Left renal cortex interstitium (tissue), 4 donors: ENCODE measurements around the gene MLLT6. TPM values are rescaled to one million over a fixed set of nuclear protein-coding genes. Genes with fewer than 3 reads are reported as not detected.

Experiments used
- DNase-seq, 4 donors: peaks; one replicate each; pipeline ENCODE4 v3.0.0-alpha.2; 2013; ENCODE audit warnings: low read depth in 4 of 4, low spot score in 2 of 4, missing footprints in 1 of 4
- polyA plus RNA-seq, 4 donors: library from polyadenylated mRNA; unstranded; fragments of 120-200 nt; gene quantifications; one replicate each; pipeline ENCODE4 v1.2.1, GENCODE V29; 2013; ENCODE audit not compliant: insufficient read length in 4 of 4

MLLT6 gene
- polyA plus RNA-seq = 100 to 1,000 TPM in 2 of 4 donors, 10 to 100 TPM in 2; 57.8 to 152 (median 104) TPM

GRCh38 chr17:38704606-38705522 lies at the start of gene MLLT6:
MLLT6 (plus strand) TSS chr17:38705273; CDS start chr17:38705633, 360 bp downstream.
- DNase-seq = peak in 1 of 4 donors; percentile 66

- DNase-seq = no peak
Observed at GRCh38 chr17:38656959-38657823, 47.9 kb upstream of the MLLT6 start.

GRCh38 chr17:38657824-38658740 lies 47.0 kb upstream of the MLLT6 start:
- DNase-seq = no peak

DNA sequence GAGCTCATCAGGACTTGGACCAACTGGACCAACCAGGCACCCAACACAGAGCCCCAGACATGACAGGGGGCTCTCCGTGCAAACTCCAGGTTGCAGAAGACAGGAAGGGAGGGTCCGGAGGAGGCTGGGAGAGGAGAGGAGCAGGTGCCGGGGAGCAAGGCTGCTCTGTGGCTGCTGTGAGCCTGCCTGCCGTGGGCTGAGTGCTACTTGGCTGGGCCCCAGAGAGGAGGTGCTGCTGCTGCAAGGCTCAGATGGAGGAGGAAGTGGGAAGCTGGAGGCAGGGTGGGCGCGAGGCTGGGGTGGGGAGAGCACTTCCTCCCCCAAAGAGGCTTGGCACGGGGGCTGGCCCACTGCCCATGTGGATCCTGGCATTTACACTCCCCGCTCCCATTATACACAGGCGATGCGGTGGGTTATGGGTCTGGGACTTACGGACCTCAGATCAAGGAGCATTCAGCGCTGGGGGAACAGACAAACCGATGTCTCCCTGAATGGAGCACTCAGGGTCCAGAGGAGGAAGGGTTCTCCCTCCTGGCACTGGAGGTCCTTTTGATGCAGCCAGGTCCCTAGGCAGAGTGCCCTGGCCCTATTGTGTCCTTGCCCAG lies 46.2 kb upstream of the MLLT6 start:
- DNase-seq = no peak

DNA sequence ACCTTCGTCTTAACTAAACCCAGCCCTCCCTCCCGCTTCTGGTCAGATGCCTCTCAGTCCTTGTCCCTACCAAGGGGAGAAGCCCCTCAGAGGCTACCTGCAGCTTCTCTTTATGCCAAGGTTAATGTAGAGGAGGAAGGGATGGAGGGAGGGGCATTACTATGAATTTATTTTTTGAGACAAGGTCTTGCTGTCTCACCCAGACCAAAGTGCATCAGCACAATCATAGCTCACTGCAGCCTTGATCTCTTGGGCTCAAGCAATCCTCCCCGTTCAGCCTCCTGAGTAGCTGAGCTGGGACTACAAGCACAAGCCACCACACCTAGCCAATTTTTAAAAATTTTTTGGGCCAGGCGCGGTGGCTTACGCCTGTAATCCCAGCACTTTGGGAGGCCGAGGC lies 45.7 kb upstream of the MLLT6 start:
- no peak for DNase-seq

GRCh38 chr17:38660097-38661025 lies 44.7 kb upstream of the MLLT6 start:
- no peak for DNase-seq

DNA sequence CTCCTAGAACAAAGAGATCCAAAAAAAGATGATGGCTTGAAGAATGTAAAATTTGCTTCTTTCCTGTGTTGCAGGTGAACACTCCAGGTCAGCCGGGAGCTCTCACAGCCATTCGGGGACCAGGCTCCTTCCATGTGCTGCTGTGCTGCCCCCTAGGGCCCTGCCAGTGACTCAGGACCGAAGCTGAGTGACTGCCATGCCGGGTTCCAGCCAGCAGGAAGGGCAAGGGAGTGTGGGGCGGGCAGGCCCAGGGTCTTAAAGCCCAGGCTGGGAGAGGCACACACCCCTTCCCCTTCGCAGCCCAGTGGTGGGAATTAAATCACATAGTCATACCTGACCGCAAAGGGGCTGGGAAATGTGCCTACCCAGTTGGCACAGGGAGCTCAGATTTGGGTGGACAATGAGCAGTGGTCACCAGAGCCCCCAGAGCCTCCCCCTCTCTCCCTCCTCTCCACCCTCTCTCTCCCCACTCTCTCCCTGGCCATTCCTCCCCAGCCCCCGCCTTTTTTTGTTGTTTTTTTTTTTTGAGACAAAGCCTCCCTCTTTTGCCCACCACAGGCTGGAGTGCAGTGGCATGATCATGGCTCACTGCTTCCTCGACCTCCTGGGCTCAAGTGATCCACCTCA lies 41.8 kb upstream of the MLLT6 start:
- DNase-seq = peak in 1 of 4 donors; percentile 59

GRCh38 chr17:38663964-38664644 lies 41.0 kb upstream of the MLLT6 start:
- no peak for DNase-seq

- DNase-seq = no peak
Observed at GRCh38 chr17:38667099-38667786, 37.8 kb upstream of the MLLT6 start.

GRCh38 chr17:38667787-38668122 lies 37.3 kb upstream of the MLLT6 start:
- DNase-seq = no peak

DNA sequence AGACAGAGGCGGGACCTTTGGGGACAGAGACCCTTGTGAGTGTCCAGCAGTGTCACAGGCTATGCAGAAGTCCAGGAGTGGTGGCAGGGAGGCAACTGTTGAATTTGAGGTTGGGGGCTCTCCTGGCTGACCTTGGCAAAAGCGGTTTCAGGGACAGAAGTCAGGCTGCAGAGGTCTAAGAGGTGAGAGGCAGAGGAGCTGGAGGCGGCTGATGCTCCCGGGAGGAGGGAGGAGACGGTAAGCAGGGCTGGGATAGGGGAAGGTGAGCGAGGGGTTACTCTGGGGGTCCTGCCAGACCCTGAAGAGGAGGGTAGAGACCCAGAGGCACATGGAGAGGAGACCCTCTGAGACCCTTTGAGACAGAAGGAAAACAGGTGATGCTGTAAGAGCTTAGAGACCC lies 35.6 kb upstream of the MLLT6 start:
- DNase-seq = no peak

DNA sequence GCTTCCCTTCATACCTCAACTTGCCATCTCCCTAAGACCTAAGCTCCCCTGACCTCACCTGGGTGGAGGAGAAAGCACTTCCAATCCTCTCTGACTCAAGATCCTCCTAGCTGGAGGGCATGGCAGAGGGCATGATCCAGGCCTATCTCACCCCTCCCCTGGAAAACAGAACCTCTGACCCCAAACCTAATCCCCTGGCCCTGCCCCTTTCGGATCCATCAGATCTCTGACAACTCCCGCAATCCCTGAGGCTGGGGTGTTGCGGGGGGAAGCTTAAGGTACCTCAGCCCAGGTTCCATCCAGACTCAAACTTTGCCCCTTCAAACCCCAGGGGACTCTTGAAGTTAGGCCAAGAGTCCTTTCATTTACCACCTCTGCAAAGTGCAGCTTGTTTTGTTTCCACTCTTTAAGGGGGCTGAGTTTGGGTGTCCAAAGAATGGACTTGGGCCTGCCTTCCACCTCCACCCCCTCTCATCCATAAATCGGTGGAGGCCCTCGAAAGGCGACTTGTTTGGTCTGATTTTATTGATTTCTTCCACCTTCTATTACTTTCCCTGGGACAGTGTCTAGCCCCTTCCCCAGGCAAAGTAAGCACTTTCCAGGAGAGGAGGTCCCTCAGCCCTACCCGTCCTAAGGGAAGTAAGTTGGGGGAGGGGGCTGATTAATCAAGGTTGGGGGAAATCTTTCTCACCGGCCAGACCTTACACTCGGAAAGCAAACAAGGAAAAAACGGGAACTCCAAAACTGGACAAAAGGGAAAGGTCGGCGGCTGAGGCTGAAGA lies 32.9 kb upstream of the MLLT6 start:
- DNase-seq = no peak

GRCh38 chr17:38672788-38673706 lies 32.0 kb upstream of the MLLT6 start:
- DNase-seq = no peak

- DNase-seq = no peak
Observed at GRCh38 chr17:38673707-38674013, 31.4 kb upstream of the MLLT6 start.

- DNase-seq = no peak
Observed at GRCh38 chr17:38674014-38674748, 30.9 kb upstream of the MLLT6 start.
